HepG2 (cell line): Measurements from ENCODE around the gene SYCE3. TPM values are rescaled to one million over a fixed set of nuclear protein-coding genes. Genes with fewer than 3 reads are reported as not detected.

Experiments
- AGO2 ChIP-seq: fragments of 200-400 bp; formaldehyde crosslinking; optimal IDR thresholded peaks from 2 replicates; pipeline ENCODE3; 2017; ENCODE audit warnings: mild to moderate bottlenecking, low read depth, low read length, moderate library complexity
- CENPT ChIP-seq: sonication (generic); formaldehyde crosslinking; IDR thresholded peaks from 2 replicates; pipeline ENCODE4 v1.8.0; 2022; ENCODE audit warnings: low read depth, mild to moderate bottlenecking, moderate library complexity, missing genetic modification reagents
- DR1 ChIP-seq: sonication (generic); formaldehyde crosslinking; IDR thresholded peaks from 2 replicates; pipeline ENCODE4 v1.8.0; 2021; ENCODE audit warnings: mild to moderate bottlenecking, missing genetic modification reagents, inconsistent platforms
- FOXK1 ChIP-seq: sonication (generic); formaldehyde crosslinking; IDR thresholded peaks from 2 replicates; pipeline ENCODE4 v1.4.0; 2020; ENCODE audit warnings: low read depth, missing genetic modification reagents, borderline replicate concordance
- HIVEP1 ChIP-seq: sonication (generic); formaldehyde crosslinking; IDR thresholded peaks from 2 replicates; pipeline ENCODE4 v1.4.0; 2020; ENCODE audit warnings: mild to moderate bottlenecking, missing genetic modification reagents
- HMG20B ChIP-seq: conservative IDR thresholded peaks from 2 replicates; pipeline ENCODE4 v1.6.1; 2016; ENCODE audit warnings: missing genetic modification reagents, missing compliant biosample characterization
- KDM5A ChIP-seq: fragments of 200-600 bp; sonication (generic); IDR thresholded peaks from 2 replicates; pipeline ENCODE4 v1.7.0; 2018; ENCODE audit warnings: antibody characterized with exemption, mild to moderate bottlenecking, low read length, borderline replicate concordance
- MTA1 ChIP-seq: sonication (generic); formaldehyde crosslinking; IDR thresholded peaks from 2 replicates; pipeline ENCODE4 v1.4.0; 2020; ENCODE audit warnings: missing genetic modification reagents, mild to moderate bottlenecking, borderline replicate concordance
- RBM22 ChIP-seq: fragments of 200-400 bp; formaldehyde crosslinking; optimal IDR thresholded peaks from 2 replicates; pipeline ENCODE3; 2017; ENCODE audit warnings: mild to moderate bottlenecking, low read length, moderate library complexity
- RBM39 ChIP-seq: fragments of 200-400 bp; formaldehyde crosslinking; IDR thresholded peaks from one replicate; pipeline ENCODE4 v1.6.1; 2018; ENCODE audit warnings: antibody characterized with exemption, mild to moderate bottlenecking, low read depth, low read length; ENCODE audit not compliant: poor library complexity, severe bottlenecking
- SRSF1 ChIP-seq: fragments of 200-400 bp; formaldehyde crosslinking; optimal IDR thresholded peaks from 2 replicates; pipeline ENCODE3; 2017; ENCODE audit warnings: mild to moderate bottlenecking, low read depth, low read length, moderate library complexity
- ZFAT ChIP-seq: sonication (generic); formaldehyde crosslinking; conservative IDR thresholded peaks from 2 replicates; pipeline ENCODE4 v1.8.1; 2023; ENCODE audit warnings: missing genetic modification reagents, inconsistent platforms
- ZFYVE20 ChIP-seq: sonication (generic); formaldehyde crosslinking; IDR thresholded peaks from 2 replicates; pipeline ENCODE4 v1.8.0; 2023; ENCODE audit warnings: low read depth, mild to moderate bottlenecking, moderate library complexity, missing genetic modification reagents, borderline replicate concordance
- ZNF430 ChIP-seq: sonication (generic); formaldehyde crosslinking; IDR thresholded peaks from 2 replicates; pipeline ENCODE4 v1.9.0; 2021; ENCODE audit warnings: mild to moderate bottlenecking, missing genetic modification reagents
- ZNF792 ChIP-seq: IDR thresholded peaks from 2 replicates; pipeline ENCODE4 v1.6.1; 2016
- ZSCAN9 ChIP-seq: IDR thresholded peaks from 2 replicates; pipeline ENCODE4 v1.6.1; 2016; ENCODE audit warnings: borderline replicate concordance
- polyA plus RNA-seq, 8 experiments: library from polyadenylated mRNA; depleted of rRNA in 3 of 8; stranded (reverse) in 7 of 8; unstranded in 1 of 8; fragments of >200 nt; fragmentation: Illumina TruSeq in 4 of 8; extraction: Trizol in 4 of 8; gene quantifications; 2 replicates each; pipeline versions ENCODE4 v1.2.1 to v1.2.3, GENCODE V29; 2011 to 2016; ENCODE audit warnings: low read depth in 4 of 8, missing spikeins in 1 of 8, mixed read lengths in 1 of 8; ENCODE audit not compliant: insufficient read depth in 1 of 8
- total RNA-seq, 5 experiments: library from RNA; depleted of rRNA; stranded (reverse); fragments of >200 nt; fragmentation: Illumina TruSeq; extraction: Trizol; gene quantifications; 2 replicates each; pipeline ENCODE4 v1.2.3, GENCODE V29; 2016; ENCODE audit warnings: low read depth in 1 of 5
- TF ChIP-seq, protein P1 (sequence below): IDR thresholded peaks from 2 replicates; pipeline ENCODE4 v1.6.1; 2012; ENCODE audit warnings: low read length, improper control_type of control experiment
- TF ChIP-seq, protein P2 (sequence below): sonication (generic); formaldehyde crosslinking; IDR thresholded peaks from 2 replicates; pipeline ENCODE4 v1.4.0; 2020; ENCODE audit warnings: missing genetic modification reagents
- TF ChIP-seq, protein P3 (sequence below): sonication (generic); formaldehyde crosslinking; IDR thresholded peaks from 2 replicates; pipeline ENCODE4 v1.8.1; 2023; ENCODE audit warnings: mild to moderate bottlenecking, inconsistent platforms, moderate library complexity, missing genetic modification reagents, borderline replicate concordance
- TF ChIP-seq, protein P4 (sequence below): sonication (generic); formaldehyde crosslinking; IDR thresholded peaks from 2 replicates; pipeline ENCODE4 v1.4.0; 2020; ENCODE audit warnings: missing genetic modification reagents, borderline replicate concordance

The SYCE3 gene
- total and polyA plus RNA-seq, 2 of the 13 experiments (the other 11 are each of a cell fraction or from before 2014, with no cell fraction given), result not detected

DNA sequence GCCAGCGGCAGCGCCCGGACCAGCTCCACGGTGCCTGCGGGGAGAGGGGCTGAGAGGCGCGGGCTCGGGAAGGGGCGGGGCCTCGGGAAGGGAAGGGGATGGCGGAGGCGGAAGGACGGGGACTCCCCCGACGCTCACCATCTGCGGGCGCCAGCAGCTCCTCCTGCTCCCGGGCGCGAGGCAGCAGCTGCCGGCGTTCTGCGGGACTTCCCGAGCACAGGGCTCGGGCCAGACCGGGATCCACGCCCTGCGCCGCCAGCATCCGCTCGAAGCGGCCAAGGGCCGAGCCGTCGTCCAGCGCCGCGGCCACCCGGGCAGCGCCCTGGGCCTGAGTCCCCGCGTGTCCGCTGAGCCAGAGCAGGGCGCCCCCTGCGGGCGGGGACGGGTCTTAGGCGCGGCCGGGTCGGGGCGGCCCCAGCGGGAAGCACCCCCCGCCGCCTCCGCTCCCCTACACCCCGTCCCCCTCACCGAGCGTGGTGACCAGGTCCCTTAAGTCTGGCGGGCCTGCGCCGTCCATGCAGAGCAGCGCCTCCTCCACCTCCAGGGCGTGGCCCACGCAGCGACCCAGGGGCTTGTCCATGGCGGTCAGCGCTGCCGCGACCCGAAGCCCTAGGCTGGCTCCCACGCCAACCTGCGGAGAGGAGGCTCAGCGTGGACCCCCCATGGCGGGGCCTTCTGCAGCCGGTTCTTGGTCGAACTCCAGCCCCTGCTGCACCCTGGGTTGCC, 36.4 kb downstream of the SYCE3 start (continued):
- TF ChIP-seq, protein P1, sequence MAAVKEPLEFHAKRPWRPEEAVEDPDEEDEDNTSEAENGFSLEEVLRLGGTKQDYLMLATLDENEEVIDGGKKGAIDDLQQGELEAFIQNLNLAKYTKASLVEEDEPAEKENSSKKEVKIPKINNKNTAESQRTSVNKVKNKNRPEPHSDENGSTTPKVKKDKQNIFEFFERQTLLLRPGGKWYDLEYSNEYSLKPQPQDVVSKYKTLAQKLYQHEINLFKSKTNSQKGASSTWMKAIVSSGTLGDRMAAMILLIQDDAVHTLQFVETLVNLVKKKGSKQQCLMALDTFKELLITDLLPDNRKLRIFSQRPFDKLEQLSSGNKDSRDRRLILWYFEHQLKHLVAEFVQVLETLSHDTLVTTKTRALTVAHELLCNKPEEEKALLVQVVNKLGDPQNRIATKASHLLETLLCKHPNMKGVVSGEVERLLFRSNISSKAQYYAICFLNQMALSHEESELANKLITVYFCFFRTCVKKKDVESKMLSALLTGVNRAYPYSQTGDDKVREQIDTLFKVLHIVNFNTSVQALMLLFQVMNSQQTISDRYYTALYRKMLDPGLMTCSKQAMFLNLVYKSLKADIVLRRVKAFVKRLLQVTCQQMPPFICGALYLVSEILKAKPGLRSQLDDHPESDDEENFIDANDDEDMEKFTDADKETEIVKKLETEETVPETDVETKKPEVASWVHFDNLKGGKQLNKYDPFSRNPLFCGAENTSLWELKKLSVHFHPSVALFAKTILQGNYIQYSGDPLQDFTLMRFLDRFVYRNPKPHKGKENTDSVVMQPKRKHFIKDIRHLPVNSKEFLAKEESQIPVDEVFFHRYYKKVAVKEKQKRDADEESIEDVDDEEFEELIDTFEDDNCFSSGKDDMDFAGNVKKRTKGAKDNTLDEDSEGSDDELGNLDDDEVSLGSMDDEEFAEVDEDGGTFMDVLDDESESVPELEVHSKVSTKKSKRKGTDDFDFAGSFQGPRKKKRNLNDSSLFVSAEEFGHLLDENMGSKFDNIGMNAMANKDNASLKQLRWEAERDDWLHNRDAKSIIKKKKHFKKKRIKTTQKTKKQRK, result no peak
- TF ChIP-seq RBM22 (no peak), CENPT (CRISPR knock-in tag) (no peak), ZNF792 (CRISPR knock-in tag) (no peak), SRSF1 (no peak), ZFAT (peak; percentile 72; the same call in 1 of the 2 replicates), MTA1 (CRISPR knock-in tag) (no peak), AGO2 (peak; percentile 82), DR1 (CRISPR knock-in tag) (no peak), FOXK1 (CRISPR knock-in tag) (no peak), HMG20B (no peak), KDM5A (no peak), HIVEP1 (CRISPR knock-in tag) (no peak), RBM39 (no peak), ZFYVE20 (CRISPR knock-in tag) (no peak; the same call in 1 of the 2 replicates), ZSCAN9 (CRISPR knock-in tag) (no peak), ZNF430 (CRISPR knock-in tag) (no peak)
- TF ChIP-seq, protein P2, sequence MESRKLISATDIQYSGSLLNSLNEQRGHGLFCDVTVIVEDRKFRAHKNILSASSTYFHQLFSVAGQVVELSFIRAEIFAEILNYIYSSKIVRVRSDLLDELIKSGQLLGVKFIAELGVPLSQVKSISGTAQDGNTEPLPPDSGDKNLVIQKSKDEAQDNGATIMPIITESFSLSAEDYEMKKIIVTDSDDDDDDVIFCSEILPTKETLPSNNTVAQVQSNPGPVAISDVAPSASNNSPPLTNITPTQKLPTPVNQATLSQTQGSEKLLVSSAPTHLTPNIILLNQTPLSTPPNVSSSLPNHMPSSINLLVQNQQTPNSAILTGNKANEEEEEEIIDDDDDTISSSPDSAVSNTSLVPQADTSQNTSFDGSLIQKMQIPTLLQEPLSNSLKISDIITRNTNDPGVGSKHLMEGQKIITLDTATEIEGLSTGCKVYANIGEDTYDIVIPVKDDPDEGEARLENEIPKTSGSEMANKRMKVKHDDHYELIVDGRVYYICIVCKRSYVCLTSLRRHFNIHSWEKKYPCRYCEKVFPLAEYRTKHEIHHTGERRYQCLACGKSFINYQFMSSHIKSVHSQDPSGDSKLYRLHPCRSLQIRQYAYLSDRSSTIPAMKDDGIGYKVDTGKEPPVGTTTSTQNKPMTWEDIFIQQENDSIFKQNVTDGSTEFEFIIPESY (CRISPR knock-in tag), result no peak
- TF ChIP-seq, protein P3, sequence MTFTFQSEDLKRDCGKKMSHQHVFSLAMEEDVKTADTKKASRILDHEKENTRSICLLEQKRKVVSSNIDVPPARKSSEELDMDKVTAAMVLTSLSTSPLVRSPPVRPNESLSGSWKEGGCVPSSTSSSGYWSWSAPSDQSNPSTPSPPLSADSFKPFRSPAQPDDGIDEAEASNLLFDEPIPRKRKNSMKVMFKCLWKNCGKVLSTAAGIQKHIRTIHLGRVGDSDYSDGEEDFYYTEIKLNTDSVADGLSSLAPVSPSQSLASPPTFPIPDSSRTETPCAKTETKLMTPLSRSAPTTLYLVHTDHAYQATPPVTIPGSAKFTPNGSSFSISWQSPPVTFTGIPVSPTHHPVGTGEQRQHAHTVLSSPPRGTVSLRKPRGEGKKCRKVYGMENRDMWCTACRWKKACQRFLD (CRISPR knock-in tag), result 0 out of 2 replicates have a peak, but pooled peaks have one; percentile 47
- TF ChIP-seq, protein P4, sequence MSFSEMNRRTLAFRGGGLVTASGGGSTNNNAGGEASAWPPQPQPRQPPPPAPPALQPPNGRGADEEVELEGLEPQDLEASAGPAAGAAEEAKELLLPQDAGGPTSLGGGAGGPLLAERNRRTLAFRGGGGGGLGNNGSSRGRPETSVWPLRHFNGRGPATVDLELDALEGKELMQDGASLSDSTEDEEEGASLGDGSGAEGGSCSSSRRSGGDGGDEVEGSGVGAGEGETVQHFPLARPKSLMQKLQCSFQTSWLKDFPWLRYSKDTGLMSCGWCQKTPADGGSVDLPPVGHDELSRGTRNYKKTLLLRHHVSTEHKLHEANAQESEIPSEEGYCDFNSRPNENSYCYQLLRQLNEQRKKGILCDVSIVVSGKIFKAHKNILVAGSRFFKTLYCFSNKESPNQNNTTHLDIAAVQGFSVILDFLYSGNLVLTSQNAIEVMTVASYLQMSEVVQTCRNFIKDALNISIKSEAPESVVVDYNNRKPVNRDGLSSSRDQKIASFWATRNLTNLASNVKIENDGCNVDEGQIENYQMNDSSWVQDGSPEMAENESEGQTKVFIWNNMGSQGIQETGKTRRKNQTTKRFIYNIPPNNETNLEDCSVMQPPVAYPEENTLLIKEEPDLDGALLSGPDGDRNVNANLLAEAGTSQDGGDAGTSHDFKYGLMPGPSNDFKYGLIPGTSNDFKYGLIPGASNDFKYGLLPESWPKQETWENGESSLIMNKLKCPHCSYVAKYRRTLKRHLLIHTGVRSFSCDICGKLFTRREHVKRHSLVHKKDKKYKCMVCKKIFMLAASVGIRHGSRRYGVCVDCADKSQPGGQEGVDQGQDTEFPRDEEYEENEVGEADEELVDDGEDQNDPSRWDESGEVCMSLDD, result no peak; the same call in 1 of the 2 replicates
